GM12878 (cell line): ENCODE results near the gene TMEM97. TPM values are rescaled to one million over a fixed set of nuclear protein-coding genes. Genes with fewer than 3 reads are reported as not detected.

Experiments
- ATF3 ChIP-seq: IDR thresholded peaks from 2 replicates; pipeline ENCODE4 v1.6.1; 2011; ENCODE audit warnings: low read depth, mild to moderate bottlenecking, low read length, moderate library complexity, borderline replicate concordance; ENCODE audit errors: extremely low read depth
- BMI1 ChIP-seq: fragments of 450-650 bp; IDR thresholded peaks from 2 replicates; pipeline ENCODE4 v1.6.1; 2016; ENCODE audit warnings: mild to moderate bottlenecking, moderate library complexity, borderline replicate concordance
- CEBPZ ChIP-seq: fragments of 150-350 bp; IDR thresholded peaks from 2 replicates; pipeline ENCODE4 v1.6.1; 2016; ENCODE audit warnings: low read depth, low read length
- ETV6 ChIP-seq, 2 experiments: fragments of 450-650 bp in 1 of 2; IDR thresholded peaks in 1 of 2; conservative IDR thresholded peaks in 1 of 2; 2 replicates each; pipeline ENCODE4 v1.6.1; 2014; ENCODE audit warnings: antibody characterized with exemption in 1 of 2, borderline replicate concordance in 1 of 2, low read depth in 1 of 2, mild to moderate bottlenecking in 1 of 2, moderate library complexity in 1 of 2
- EZH2 ChIP-seq: IDR thresholded peaks from 2 replicates; pipeline ENCODE4 v1.6.1; 2012; ENCODE audit warnings: low read depth, mild to moderate bottlenecking, control low read depth, inconsistent platforms, low read length, borderline replicate concordance; ENCODE audit not compliant: control insufficient read depth
- IKZF1 ChIP-seq: fragments of 450-650 bp; conservative IDR thresholded peaks from 2 replicates; pipeline ENCODE4 v1.6.1; 2017; ENCODE audit warnings: antibody characterized with exemption, mild to moderate bottlenecking
- IRF4 ChIP-seq: IDR thresholded peaks from 2 replicates; pipeline ENCODE4 v1.6.1; 2011; ENCODE audit warnings: low read depth, low read length
- KLF5 ChIP-seq: fragments of 450-650 bp; IDR thresholded peaks from 2 replicates; pipeline ENCODE4 v1.6.1; 2014; ENCODE audit warnings: mild to moderate bottlenecking; ENCODE audit not compliant: partially characterized antibody
- MAX ChIP-seq: IDR thresholded peaks from 2 replicates; pipeline ENCODE4 v1.6.1; 2012; ENCODE audit warnings: low read depth, low read length, improper control_type of control experiment
- MYC ChIP-seq: IDR thresholded peaks from 2 replicates; pipeline ENCODE4 v1.6.1; 2011; ENCODE audit warnings: mild to moderate bottlenecking, low read length, moderate library complexity, inconsistent platforms; ENCODE audit not compliant: insufficient read depth, insufficient replicate concordance, insufficient read length, severe bottlenecking
- NRF1 ChIP-seq: conservative IDR thresholded peaks from 2 replicates; pipeline ENCODE4 v1.6.1; 2011; ENCODE audit warnings: mild to moderate bottlenecking, low read depth, low read length, improper control_type of control experiment
- PKNOX1 ChIP-seq: fragments of 450-650 bp; IDR thresholded peaks from 2 replicates; pipeline ENCODE4 v1.6.1; 2016; ENCODE audit warnings: mild to moderate bottlenecking
- SIN3A ChIP-seq: IDR thresholded peaks from 2 replicates; pipeline ENCODE4 v1.6.1; 2012; ENCODE audit warnings: low read depth, low read length, improper control_type of control experiment
- YBX1 ChIP-seq: fragments of 450-650 bp; IDR thresholded peaks from 2 replicates; pipeline ENCODE4 v1.6.1; 2016; ENCODE audit warnings: antibody characterized with exemption
- YY1 ChIP-seq: IDR thresholded peaks from 2 replicates; pipeline ENCODE4 v1.6.1; 2011; ENCODE audit warnings: low read depth, mild to moderate bottlenecking, low read length
- ZBTB40 ChIP-seq: fragments of 450-650 bp; IDR thresholded peaks from 2 replicates; pipeline ENCODE4 v1.6.1; 2016; ENCODE audit warnings: mild to moderate bottlenecking, moderate library complexity, borderline replicate concordance
- polyA plus RNA-seq, 11 experiments: library from polyadenylated mRNA; depleted of rRNA in 4 of 11; unstranded in 6 of 11; stranded (reverse) in 5 of 11; fragments of >200 nt; fragmentation: Nextera tagmentation in 4 of 11; fragmentation: Illumina TruSeq in 1 of 11; extraction: Ambion mirVana in 4 of 11; extraction: Trizol in 1 of 11; gene quantifications; 1 replicate in 1 of 11; 2 replicates in 10 of 11; pipeline versions ENCODE4 v1.2.1 to v1.2.3, GENCODE V29; 2011 to 2016; ENCODE audit warnings: inconsistent platforms in 2 of 11, missing spikeins in 2 of 11, low read depth in 1 of 11
- total RNA-seq, 4 experiments: library from RNA; depleted of rRNA in 3 of 4; stranded (reverse); fragments of >200 nt in 3 of 4; fragmentation: Illumina TruSeq in 1 of 4; extraction: Trizol in 1 of 4; gene quantifications; 2 replicates each; pipeline versions ENCODE4 v1.2.1 to v1.2.3, GENCODE V29; 2013 to 2021

Gene TMEM97
- total and polyA plus RNA-seq, 10 of the 15 experiments (the other 5 are each of a cell fraction or from before 2014, with no cell fraction given) = 58.0 to 134 (median 86.0) TPM

- TF ChIP-seq BMI1 (no peak), YBX1 (no peak), SIN3A (peak; percentile 76), YY1 (no peak; the same call in 1 of the 2 replicates), ETV6 (conservative IDR thresholded peaks at IDR 0.05 in 1 of 2, IDR thresholded peaks at IDR 0.05 in 1 of 2; ENCODE audit: borderline replicate concordance in 1 of 2, low read depth in 1 of 2) (no peak), IKZF1 (peak; percentile 60), PKNOX1 (no peak), MYC (peak; percentile 20), ZBTB40 (no peak), CEBPZ (no peak), MAX (peak; percentile 86), KLF5 (no peak), EZH2 (no peak), ATF3 (no peak), IRF4 (no peak), NRF1 (no peak)
Observed at GRCh38 chr17:28318759-28319597, at the start of gene TMEM97 (continued).
